Heart right ventricle (tissue), 16 donors: ENCODE measurements around the gene PDE3A. TPM values are rescaled to one million over a fixed set of nuclear protein-coding genes. Genes with fewer than 3 reads are reported as not detected.
A peak's percentile ranks its signal among the peaks of the same experiment; 100 is the strongest.

Experiments used
- ATAC-seq, 8 donors: fragments of 200-7000 bp; cut with Tn5 transposase; one replicate each; pipeline ENCODE4 v1.9.1; 2020; ENCODE audit warnings: mild to moderate bottlenecking in 8 of 8, moderate library complexity in 8 of 8, moderate number of reproducible peaks in 1 of 8
- DNase-seq, 2 donors: peaks; one replicate each; pipeline ENCODE4 v3.0.0-alpha.2; 2020
- H3K27ac ChIP-seq, 10 donors: fragments of 200-600 bp; sonication (generic) in 2 of 10; one replicate each; pipeline versions ENCODE4 v1.5.0 to v1.8.0; 2020 to 2022; ENCODE audit warnings: mild to moderate bottlenecking in 3 of 10
- H3K27me3 ChIP-seq, 7 donors: fragments of 200-600 bp; one replicate each; pipeline ENCODE4 v1.8.0; 2021 to 2022; ENCODE audit warnings: mild to moderate bottlenecking in 2 of 7
- H3K36me3 ChIP-seq, 9 donors: fragments of 200-600 bp; sonication (generic) in 1 of 9; one replicate each; pipeline versions ENCODE4 v1.5.0 to v1.8.0; 2020 to 2022; ENCODE audit warnings: mild to moderate bottlenecking in 2 of 9
- H3K4me1 ChIP-seq, 9 donors: fragments of 200-600 bp; sonication (generic) in 1 of 9; one replicate each; pipeline versions ENCODE4 v1.5.0 to v1.8.0; 2020 to 2022; ENCODE audit warnings: mild to moderate bottlenecking in 4 of 9
- H3K4me3 ChIP-seq, 10 donors: fragments of 200-600 bp; sonication (generic) in 2 of 10; one replicate each; pipeline versions ENCODE4 v1.5.0 to v1.8.0; 2020 to 2022; ENCODE audit warnings: mild to moderate bottlenecking in 7 of 10, moderate library complexity in 2 of 10
- H3K9me3 ChIP-seq, 11 donors: fragments of 200-600 bp in 10 of 11; sonication (generic) in 2 of 11; one replicate each; pipeline versions ENCODE4 v1.5.0 to v1.8.0; 2013 to 2022; ENCODE audit warnings: mild to moderate bottlenecking in 2 of 11, control low read depth in 1 of 11, moderate library complexity in 1 of 11
- CTCF ChIP-seq, 9 donors: fragments of 200-600 bp; sonication (generic) in 2 of 9; IDR thresholded peaks; one replicate each; pipeline versions ENCODE4 v1.5.0 to v1.8.0; 2021 to 2022; ENCODE audit warnings: antibody characterized with exemption in 9 of 9, mild to moderate bottlenecking in 5 of 9, moderate library complexity in 1 of 9
- WGBS, 2 donors: extraction: QIAGEN DNeasy Blood & Tissue Kit; methylation state at CpG; one replicate each; pipeline ENCODE4 v1.1.7; 2013; ENCODE audit warnings: inconsistent platforms in 1 of 2; 5-methylcytosine and 5-hydroxymethylcytosine counted together
- intact Hi-C, 10 donors: fragments of 100-400 bp; cut with DNase I; formaldehyde crosslinking; loops; one replicate each; pipeline versions ENCODE4 v1.11.1 to v1.14.2; 2022
- polyA plus RNA-seq, 2 donors: library from polyadenylated mRNA; stranded (reverse); fragments of 200-250 nt; gene quantifications; one replicate each; pipeline ENCODE4 v1.2.3, GENCODE V29; 2013
- total RNA-seq, 10 donors: library from RNA; stranded (reverse); fragmentation: NEBNext Ultra II Directional in 3 of 10; extraction: Animal tissue kit (Norgen Biotek cat#: 25700) in 3 of 10; gene quantifications; one replicate each; pipeline versions ENCODE4 v1.2.1 to v1.2.4, GENCODE V29; 2021 to 2023
- donor health status: Arrhythmogenic right ventricular cardiomyopathy.
- donor health status: ischemic (EF 13 %, LVEDD 7.1; RV severe dilation, severe dysfunction).
- donor health status: healthy with polysubstance abuse.
- donor health status: DM: no; HTN: yes; CAD: no.
- donor health status: DM: no; HTN: no; CAD: no.
- donor health status: ischemic (EF 25% LVEDD 6.9; RV normal size, moderate dysfunction).
- donor health status: ischemic (EF 25% LVEDD 5.7; RV mildly dilated, moderate dysfunction).
- donor health status: healthy.
- donor health status: DM: yes; HTN: yes; CAD: no.
- donor health status: Ischemic cardiomyopathy.
- donor health status: ischemic (EF 35%, LVEDD 5.7; RV mildly dilated, moderate dysfunction).
- donor health status: nonischemic (EF 11% LVEDD 7.7; RV severe dilation, severe dysfunction).
- donor health status: DM: yes; HTN: yes; CAD: no.
- donor health status: PGD.
- donor health status: ischemic (EF 29% LVEDD 5.4; RV normal size, mild dysfunction).
- donor health status: nonischemic (EF 23%, LVEDD 6.1; RV moderate dilation, normal function).

PDE3A gene
- total and polyA plus RNA-seq, 12 donors, result 18.8 to 362 (median 209) TPM

GRCh38 chr12:20577054-20577453, 208.7 kb downstream of the PDE3A start:
- H3K9me3 ChIP-seq, result no peaks in the 10 kb centered on the region
- no peak overlapping the region for H3K4me3 ChIP-seq
- H3K27me3 ChIP-seq, result no peaks in the 10 kb centered on the region
- DNase-seq, result no peak
- intact Hi-C loops, result no loop called here
- H3K36me3 ChIP-seq, result no peaks in the 10 kb centered on the region
- no peak for TF ChIP-seq CTCF (IDR thresholded peaks at IDR 0.05)
- H3K27ac ChIP-seq, result no peak overlapping the region
- peaks cover 0 to 65% (median 13%) of the 10 kb centered on the region in 9 donors for H3K4me1 ChIP-seq
- ATAC-seq, result peak in 4 of 8 donors; percentile 29 to 40 (median 36)
- 31 to 47% methylated on average over 2 of the region's 2 CpGs for WGBS, 2 donors

- H3K27me3 ChIP-seq, result no peaks in the 10 kb centered on the region
- WGBS, 2 donors, result 57 to 65% methylated on average over 7 of the region's 7 CpGs
- peak in 4 of 8 donors; percentile 21 to 52 (median 40) for ATAC-seq
- no peak for TF ChIP-seq CTCF (IDR thresholded peaks at IDR 0.05)
- H3K36me3 ChIP-seq, result no peaks in the 10 kb centered on the region
- H3K4me1 ChIP-seq, result peaks cover 0 to 60% (median 15%) of the 10 kb centered on the region in 9 donors
- H3K4me3 ChIP-seq, result no peak overlapping the region
- intact Hi-C loops, result no loop called here
- no peaks in the 10 kb centered on the region for H3K9me3 ChIP-seq
- H3K27ac ChIP-seq, result no peak overlapping the region
- DNase-seq, result no peak
These were observed 209.8 kb downstream of the PDE3A start for GRCh38 chr12:20578142-20578541.

- Histone ChIP-seq H3K27me3 (no peaks in the 10 kb centered on the region), H3K4me3 (no peak overlapping the region), H3K9me3 (no peaks in the 10 kb centered on the region), H3K27ac (peak overlapping the region in 1 of 10 donors; percentile 11), H3K4me1 (peaks cover 6 to 50% (median 21%) of the 10 kb centered on the region in 9 donors), H3K36me3 (no peaks in the 10 kb centered on the region)
- no peak for DNase-seq
- whole genome bisulfite sequencing, 2 donors, result 36 to 82% methylated on average over 3 of the region's 3 CpGs
- no peak for TF ChIP-seq CTCF (IDR thresholded peaks at IDR 0.05)
- ATAC-seq, result no peak
- intact Hi-C loops, result no loop called here
These were observed 216.8 kb downstream of the PDE3A start for GRCh38 chr12:20585055-20585625.

- H3K9me3 ChIP-seq, result no peaks in the 10 kb centered on the region
- peak overlapping the region in 1 of 10 donors; percentile 5 for H3K27ac ChIP-seq
- H3K36me3 ChIP-seq, result no peaks in the 10 kb centered on the region
- no peaks in the 10 kb centered on the region for H3K27me3 ChIP-seq
- no peak for TF ChIP-seq CTCF (IDR thresholded peaks at IDR 0.05)
- WGBS, 2 donors, result 88 to 92% methylated on average over 2 of the region's 2 CpGs
- ATAC-seq, result no peak
- H3K4me1 ChIP-seq, result peaks cover 6 to 55% (median 27%) of the 10 kb centered on the region in 9 donors
- H3K4me3 ChIP-seq, result no peak overlapping the region
- no peak for DNase-seq
- intact Hi-C loops, result no loop called here
These were observed 217.6 kb downstream of the PDE3A start for GRCh38 chr12:20585913-20586312.
